Suppressor macrophage (primary cell): Measurements from ENCODE around the gene CCDC74A.
"Not testable (repeated sequence)": the region's sequence is repeated elsewhere in the genome, so short reads cannot be mapped to it uniquely, and the experiment has no call there.

Experiments
- DNase-seq, 4 experiments: peaks; one replicate each; pipeline ENCODE4 v3.0.0-alpha.2; 2020 to 2022
- total RNA-seq, 17 experiments: gene quantifications; one replicate each; lab custom pipeline; 2026; ENCODE audit warnings: mixed read lengths in 6 of 17, inconsistent platforms in 3 of 17; lab: John Stamatoyannopoulos, UW

The CCDC74A gene
- 0.04 to 1.1 (median 0.39) reads per million in 17 experiments for total RNA-seq

DNA sequence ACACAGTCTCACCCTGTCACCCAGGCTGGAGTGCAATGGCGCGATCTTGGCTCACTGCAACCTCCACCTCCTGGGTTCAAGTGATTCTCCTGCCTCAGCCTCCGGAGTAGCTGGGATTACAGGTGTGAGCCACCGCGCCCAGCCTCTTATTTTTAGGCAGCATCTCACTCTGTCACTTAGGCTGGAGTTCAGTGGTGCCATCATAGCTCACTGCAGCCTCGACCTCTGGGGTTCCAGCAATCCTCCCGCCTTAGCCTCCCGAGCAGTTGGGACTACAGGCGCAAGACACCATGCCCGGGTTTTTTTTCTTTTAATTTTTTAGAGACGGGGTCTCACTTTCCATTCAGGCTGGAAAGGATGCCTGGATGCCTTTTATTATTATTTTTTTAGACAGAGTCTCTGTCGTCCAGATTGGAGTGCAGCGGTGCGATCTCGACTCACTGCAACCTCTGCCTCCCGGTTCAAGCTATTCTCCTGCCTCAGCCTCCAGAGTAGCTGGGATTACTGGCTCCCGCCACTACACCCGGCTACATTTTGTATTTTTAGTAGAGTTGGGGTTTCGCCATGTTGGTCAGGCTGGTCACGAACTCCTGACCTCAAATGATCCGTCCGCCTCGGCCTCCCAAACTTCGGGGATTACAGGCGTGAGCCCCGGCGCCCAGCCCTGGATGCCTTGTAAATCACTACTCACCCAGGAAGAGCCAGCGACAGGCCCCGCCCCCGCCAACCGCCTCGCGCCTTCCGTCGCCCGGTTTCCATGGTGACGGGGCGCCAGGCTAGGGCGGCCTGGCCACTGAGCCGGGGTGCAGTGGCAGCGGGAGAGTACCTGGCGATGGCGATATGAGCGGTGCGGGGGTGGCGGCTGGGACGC lies at the start of gene CCDC74A:
TSS of gene CCDC74A (plus strand) at position 758 of the 871 bp plus-strand sequence. CDS start at position 841, 83 bp downstream.
- peak; percentile 59 to 83 (median 68) for DNase-seq

DNA sequence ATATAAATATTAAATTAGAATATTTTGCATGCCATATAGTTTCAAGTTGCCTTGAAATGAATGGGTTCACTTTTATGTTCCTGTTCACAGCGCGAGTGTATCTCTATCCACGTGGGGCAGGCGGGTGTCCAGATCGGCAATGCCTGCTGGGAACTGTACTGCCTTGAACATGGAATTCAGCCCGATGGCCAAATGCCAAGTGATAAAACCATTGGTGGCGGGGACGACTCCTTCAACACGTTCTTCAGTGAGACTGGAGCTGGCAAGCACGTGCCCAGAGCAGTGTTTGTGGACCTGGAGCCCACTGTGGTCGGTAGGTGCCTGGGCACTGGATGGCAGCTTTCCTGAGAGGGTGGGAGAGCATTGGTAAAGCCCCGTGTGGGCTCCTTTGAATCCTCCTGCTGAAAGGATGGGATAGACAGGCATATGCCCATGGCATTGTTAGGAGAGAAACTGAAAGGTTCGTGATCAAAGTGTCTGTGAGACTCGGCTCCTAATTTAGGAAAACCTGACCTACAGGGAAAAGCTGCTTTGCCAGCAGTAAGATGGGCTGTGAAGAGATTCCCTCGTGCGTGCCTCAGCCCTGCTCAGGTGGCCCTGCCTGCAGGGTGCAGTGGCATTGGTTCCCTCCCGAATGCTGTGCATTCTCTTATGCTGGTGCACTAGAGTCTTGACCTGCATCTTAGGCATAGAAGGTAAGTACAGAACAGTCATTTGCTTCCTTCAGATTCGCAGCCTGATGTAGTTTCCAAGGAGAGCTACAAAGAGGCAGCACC lies 49.4 kb upstream of the CCDC74A start:
- DNase-seq, result not testable (repeated sequence)

DNA sequence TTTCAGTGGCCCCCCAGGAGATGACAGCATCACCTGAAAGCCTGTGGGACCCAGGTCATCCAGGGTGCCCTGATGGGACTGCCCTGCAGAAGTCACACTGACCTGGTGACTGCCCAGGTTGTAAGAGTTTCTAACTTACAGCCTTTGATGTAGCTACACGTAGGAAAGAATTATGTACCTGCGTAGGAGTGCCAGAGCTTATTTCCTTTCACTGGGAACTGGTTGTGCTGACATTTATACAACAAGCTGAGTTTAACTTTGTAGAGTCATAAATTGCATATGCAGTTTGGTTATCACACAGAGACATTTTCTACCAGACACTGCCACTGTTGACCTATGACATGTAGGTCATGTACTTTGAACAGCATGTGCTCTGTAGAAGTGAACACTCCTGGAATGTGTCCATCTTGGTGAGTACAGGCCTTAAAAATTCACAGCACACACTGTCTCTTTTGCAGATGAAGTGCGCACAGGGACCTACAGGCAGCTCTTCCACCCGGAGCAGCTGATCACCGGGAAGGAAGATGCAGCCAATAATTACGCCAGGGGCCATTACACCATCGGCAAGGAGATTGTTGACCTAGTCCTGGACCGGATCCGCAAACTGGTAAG lies 48.7 kb upstream of the CCDC74A start:
- not testable (repeated sequence) for DNase-seq

DNA sequence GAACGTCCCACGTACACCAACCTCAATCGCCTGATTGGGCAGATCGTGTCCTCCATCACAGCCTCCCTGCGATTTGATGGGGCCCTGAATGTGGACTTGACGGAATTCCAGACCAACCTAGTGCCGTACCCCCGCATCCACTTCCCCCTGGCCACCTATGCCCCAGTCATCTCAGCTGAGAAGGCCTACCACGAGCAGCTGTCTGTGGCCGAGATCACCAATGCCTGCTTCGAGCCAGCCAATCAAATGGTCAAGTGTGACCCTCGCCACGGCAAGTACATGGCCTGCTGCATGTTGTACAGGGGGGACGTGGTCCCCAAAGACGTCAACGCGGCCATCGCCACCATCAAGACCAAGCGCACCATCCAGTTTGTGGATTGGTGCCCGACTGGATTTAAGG lies 47.3 kb upstream of the CCDC74A start:
- not testable (repeated sequence) for DNase-seq

DNA sequence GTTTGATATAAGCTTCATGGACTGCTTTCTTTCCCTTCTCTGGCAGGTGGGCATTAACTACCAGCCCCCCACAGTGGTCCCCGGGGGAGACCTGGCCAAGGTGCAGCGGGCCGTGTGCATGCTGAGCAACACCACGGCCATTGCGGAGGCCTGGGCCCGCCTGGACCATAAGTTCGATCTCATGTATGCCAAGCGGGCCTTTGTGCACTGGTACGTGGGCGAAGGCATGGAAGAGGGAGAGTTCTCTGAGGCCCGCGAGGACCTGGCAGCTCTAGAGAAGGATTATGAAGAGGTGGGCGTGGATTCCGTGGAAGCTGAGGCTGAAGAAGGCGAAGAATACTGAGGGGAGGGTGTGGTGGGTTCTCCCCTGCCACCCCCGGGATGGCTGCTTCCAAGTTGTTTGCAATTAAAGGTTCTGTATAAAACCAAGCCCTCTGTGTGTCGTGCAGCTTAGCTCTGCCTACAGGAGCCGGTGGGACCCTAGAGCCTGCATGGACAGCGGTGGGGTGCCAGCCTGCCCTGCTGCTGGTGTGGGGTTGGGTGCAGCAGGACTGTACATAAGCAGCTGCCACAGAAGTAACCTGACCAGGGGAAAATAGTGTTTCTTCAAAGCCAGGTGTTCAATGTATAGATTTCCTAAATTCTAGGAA lies 45.1 kb upstream of the CCDC74A start:
- DNase-seq, result not testable (repeated sequence)

DNA sequence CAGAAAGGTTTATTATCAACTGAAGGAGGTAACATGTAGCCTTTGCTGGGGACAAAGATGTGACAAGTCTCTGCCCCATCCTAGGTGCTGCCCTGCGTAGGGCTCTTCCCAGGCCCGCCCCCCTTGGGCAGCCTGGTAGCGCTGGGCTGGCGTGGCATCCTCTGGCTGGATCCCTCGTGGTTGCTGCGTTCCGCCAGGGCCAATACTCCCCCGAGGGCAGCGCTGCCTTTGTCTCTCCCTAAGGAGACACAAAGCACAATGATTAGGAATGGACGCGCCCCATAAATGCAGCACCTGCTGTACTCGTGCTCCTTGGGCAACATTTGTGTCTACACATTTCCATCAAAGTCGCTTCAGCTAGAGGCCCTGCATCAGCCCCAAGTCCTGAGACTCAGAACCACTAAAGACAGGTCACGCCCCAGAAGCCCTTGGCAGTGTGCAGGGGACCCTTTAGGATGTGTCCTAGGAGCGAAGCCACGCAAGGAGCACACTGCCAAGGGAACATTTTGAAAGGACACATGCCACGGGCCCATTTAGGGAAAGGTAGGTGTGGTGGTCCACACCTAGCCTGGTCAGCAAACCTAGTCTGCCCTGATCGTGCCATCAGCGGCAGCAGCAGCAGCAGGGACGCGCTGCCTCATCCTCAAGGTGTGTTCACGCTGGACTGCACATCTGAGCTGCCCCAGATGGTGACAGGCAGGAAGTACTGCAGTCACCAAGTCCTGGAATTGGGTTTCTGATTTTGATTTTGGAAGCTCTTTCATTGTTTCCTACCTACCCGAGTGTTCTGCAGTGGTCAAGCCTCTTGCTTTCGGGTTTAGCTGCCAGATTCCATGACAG lies 43.5 kb upstream of the CCDC74A start:
- not testable (repeated sequence) for DNase-seq

DNA sequence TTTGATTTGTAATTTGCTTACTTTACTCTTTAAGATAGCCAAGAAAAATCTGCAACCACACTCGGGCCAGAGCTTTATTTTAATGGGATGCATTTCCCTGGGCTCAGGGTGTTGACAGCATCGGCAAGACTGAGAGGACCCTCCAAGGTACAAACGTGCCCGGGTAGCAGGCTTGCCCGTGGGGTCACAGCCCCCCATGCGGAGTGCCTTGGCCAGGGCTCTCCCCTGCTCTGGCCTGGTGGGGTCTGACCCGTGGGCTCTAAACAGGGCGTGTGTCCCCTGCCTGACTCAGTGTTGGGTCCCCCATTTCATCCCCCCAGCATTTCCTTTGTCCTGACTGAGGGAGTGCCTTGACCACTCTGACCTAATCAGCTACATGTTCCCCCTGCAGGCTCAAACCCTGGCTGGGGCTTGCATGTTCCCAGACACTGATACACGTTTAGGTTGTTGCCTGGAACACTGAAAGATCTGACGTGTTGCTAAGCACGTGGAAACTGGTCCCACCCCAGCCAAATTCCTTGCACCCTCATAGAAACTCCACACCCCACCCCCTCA lies 42.7 kb upstream of the CCDC74A start:
- not testable (repeated sequence) for DNase-seq

DNA sequence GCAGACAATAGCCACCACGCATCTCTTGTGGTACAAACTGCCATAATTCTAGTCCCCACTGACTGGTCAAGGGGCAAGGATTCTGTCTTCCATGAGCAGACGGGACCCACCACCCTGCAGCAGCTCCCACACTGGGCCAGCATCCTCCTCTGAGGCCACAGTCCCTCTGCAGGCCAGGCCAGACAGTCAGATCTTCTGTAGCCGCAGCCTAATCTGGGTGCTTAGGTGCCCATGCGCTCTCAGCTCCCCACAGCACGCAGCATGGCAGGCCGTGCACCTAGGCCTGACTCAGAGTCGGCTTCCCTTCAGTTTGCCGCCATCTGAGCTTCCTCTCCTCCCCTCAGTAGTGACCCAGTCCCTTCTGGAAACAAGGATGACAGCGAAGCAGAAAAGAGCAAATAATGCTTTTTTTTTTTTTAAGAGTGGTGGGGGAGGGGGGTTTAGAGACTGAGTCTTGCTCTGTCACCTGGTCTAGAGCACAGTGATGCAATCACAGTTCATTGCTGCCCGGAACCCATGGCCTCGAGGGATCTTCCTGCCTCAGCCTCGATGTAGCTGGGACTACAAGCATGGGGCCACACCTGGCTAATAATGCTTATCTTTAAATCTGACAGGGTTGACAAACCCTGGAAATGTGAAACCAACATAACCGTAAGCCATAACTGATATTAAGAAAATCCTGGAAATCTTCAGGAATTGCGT lies 41.3 kb upstream of the CCDC74A start:
- not testable (repeated sequence) for DNase-seq

DNA sequence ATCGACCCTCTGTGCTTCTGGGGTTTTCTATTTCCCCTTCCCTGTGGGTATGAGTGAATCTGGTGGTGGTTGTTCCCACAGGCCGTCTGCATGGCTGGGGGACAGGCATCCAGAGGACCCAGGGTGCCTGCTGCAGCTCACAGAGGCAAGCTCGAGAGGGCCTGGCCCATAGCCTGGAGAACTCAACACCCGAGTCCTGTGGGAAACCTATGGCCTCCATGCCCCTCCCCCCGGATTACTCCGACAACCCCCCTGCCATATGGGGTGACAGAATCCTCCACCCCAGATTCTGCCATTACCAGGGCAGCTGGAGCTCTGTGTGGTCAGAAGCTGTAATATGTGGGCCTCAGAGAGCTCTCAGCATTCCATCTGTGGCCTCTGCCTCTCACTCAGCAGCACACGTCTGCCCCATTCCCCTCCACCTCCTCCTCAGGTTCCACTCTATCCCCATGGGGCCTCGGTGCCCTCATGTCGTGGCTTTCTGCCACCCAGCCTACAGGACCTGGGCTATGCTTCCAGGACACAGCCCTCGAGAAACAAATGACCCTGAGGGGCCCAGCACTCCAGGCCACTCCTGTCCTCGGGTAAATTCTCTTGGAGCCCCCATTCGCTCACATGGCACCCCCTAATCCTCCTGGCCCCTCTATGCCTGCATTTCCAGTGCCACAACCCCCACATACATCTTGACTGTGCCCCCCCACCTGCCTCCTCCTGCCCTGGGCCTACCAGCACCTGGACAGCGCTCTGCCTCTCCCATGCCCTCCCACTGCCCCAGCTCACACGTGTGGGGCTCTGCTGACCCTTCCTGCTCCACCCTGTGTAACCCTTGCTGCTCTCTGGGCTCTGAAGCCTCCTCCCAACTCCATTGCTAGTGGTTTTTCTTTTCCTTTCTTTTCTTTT lies 39.1 kb upstream of the CCDC74A start:
- no peak for DNase-seq

DNA sequence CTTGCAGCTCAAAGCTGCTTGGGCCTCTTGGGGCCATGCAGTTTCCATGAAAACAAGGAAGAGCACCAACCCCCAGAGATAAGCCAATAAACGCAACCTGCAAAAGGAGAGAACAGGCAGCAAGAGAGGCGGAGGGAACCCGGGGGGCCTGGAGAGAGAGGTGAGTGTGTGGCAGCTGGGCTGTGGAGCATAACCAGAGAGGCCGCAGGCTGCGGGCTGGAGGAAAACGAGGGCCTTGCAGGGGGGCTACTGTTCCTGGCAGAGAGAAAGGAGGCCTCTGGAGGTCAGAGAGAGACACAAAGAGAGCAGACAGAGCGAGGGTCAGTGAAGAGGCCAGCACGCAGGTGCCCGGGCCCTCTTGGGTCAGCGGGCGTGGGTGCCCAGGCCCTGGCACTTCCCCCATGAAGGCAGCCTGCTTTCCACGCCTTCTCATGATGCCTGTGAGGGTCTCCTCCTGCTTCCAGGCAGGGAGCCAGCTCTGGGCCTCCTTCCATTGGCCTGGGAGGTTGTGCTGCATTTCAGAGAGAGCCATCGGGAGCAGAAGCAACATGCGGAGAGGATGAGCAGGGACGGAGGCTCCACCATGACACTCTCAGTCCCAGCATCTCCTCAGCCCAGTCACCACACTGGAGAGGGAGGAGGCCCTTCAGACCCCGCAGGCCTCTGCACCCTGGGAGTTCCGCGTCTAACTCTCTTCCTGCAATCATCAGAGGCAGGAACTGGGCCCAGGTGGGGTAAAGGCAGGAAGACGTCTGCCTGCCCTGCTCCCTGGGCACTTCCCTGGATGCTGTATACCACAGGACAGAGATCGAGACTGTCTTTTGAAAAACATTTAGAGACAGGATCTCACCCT lies 36.8 kb upstream of the CCDC74A start:
- DNase-seq, result not testable (repeated sequence)

DNA sequence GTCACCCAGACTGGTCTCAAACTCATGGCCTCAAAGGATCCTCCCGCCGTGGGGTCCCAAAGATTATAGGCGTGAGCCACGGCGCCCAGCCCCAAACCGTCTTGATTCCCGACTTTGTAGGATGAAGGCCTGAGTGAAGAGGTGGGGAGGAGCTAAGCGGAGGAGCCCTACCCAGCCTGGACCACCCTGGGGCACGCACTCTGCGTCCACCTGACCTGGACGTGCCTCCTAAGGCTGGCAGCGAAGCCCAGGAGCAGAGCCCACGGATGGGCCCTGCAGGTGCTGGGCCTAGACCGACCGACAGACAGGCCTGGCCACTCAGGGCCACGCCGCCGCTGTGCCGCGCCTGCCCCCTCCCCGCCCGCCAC lies 36.2 kb upstream of the CCDC74A start:
- not testable (repeated sequence) for DNase-seq

DNA sequence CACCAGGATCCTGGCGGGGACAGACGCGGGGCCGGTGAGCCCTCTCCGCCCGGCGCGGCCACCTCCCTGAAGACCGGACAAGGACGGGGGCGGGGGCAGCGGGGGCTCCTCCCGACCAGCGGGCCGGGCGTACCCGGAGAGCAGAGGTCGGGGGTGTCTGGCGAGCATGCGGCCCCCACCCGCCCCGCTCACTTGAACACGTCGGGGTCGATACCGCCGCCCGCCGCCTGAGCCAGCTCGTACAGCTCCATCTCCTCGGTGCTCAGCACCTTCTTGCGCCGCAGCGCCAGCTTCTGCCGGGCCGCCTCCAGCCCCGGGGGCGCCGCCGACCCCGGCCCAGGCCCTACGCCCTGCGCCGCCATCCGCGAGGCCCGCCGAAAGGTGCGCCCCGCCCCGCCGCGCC lies 35.7 kb upstream of the CCDC74A start, which contains the start of gene MZT2A:
TSS of gene MZT2A (minus strand) at position 383 of the 403 bp plus-strand sequence. CDS start at position 362, 21 bp downstream.
- DNase-seq, result not testable (repeated sequence)

DNA sequence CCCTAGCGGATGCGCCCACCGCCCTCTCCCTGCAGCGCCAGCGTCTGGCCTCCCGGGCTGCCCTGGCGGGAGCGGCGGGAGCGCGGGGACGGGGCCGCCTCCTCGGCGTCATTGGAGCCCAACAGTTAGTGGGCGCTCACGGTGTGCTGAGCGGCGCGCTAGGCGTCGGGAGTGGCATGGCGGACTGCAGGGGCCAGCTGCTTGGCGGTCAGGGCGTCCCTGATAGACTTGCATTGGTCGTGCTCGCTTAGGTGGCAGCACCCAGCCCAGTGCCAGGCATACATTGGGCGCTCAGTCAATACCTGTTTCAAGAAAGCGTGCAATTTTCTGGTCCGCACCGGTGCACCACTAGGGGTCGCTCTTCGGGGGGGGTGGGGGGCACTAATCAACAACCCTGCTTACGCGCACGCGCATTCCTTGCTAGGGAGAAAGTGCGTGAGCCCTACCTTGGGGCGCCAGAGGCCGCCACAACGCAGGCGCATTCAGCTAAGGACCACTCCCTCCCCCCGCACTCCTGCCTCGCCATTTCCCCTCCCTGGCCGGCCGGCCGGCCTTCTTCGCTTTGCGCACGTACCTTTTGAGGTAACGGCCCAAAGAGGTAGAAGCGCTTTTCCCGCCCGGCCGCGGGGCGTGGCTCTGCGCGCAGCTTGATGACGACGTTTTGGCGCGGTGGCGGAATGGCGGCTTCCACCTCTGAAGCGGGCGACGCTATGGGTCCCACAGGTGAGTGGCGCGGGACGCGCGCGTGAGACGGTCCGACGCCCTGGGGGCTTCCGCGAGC lies 35.1 kb upstream of the CCDC74A start:
- peak; percentile 94 to 96 (median 95) for DNase-seq

DNA sequence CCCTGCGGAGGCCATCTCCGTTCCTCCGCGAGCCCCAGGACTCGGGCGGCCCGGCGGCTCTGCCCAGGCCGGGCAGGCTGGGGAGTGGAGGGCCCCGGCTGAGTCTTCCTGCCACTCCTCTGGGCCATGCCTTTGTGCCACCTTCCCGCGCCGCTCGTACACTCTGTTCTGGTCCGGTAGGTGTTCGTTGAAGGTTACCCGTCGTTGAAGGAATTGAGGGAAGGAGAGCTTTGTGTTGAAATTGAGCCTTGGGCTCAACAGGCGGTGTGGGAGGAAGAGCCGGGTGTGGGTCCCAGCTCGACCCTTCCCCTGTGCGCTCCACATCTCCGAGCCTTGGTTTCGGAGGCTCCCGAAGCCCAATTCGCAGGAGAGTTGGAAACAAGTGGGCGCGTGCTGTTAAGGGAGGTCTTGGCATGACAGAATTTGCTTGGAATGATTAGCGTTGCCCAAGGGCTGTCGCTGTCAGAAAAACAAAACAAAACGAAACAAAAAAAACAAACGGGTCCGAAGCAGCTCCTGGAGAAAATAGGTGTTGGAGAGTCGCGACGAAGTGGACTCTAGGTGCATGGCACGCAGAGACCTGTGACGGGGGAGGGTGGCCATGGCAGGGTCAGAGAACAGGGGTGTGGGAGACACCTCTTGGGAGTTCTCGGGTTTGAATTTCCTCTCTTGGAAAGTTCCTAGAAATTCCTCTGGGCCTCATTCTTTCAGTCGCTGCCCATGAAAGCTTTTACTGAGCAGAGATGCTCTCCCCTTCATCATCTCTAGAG lies 34.3 kb upstream of the CCDC74A start:
- DNase-seq, result no peak

DNA sequence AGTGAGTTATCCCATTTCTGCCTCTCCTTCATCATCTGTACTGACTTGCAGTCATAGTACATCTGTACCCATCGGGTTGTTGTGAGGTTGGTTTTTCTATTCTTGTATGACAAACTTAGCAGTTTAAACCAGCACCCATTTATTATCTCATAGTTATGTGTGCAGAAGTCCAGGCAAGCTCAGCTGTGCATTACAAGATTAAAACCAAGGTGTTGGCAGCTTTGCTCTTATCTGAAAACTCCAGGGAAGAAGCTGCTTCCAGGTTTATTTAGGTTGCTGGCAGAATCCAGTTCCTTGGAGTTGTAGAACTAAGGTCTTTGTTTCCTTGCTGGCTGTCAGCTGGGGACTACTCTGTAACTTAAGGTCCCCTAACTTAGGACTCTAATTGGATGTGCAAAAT lies 32.2 kb upstream of the CCDC74A start:
- DNase-seq, result not testable (repeated sequence)

DNA sequence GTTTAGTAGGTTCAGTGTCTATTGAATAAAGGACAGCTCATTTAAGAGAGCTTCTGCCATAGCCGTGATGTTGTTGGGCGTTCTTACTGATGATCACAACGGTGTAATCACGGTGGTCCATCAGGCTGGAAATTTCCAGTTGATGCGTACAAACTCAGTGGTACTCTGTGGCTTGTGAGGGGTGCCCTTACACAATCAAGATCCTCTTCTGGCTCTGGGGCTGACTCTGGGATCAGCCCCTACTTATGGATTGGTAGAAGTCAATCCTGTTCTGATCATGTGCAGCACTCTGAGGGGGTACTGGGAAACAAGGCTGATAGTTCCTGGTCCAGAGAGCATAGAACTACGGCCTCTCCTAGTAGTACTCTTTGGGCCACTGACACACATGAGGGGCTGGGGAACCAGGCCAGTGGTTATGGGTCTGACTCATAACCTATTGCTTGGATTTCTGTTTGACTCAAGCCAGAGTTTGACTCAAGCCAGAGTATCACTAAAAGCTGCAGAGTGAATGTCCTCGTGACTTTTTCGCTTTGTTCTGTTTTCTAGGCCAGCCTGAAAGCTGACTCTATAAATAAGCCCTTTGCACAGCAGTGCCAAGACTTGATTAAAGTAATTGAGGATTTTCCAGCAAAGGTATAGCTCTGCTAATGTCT lies 29.2 kb upstream of the CCDC74A start:
- DNase-seq, result peak; percentile 5 to 31 (median 22)
